Testis (tissue), 3 donors: ENCODE measurements around the gene KPTN. TPM values are rescaled to one million over a fixed set of nuclear protein-coding genes. Genes with fewer than 3 reads are reported as not detected.

Experiments used
- DNase-seq: peaks from one replicate; pipeline ENCODE4 v3.0.0-alpha.2; 2019
- H3K27ac ChIP-seq, 2 donors: fragments of 200-600 bp; sonication (generic); one replicate each; pipeline ENCODE4 v1.5.1; 2019
- H3K27me3 ChIP-seq: fragments of 200-600 bp; sonication (generic); one replicate; pipeline ENCODE4 v1.5.1; 2019
- H3K36me3 ChIP-seq: fragments of 200-600 bp; sonication (generic); one replicate; pipeline ENCODE4 v1.5.1; 2017; ENCODE audit warnings: low read depth; ENCODE audit errors: missing control alignments
- H3K4me1 ChIP-seq: fragments of 200-600 bp; sonication (generic); one replicate; pipeline ENCODE4 v1.5.1; 2019
- H3K4me3 ChIP-seq, 2 donors: fragments of 200-600 bp; sonication (generic); one replicate each; pipeline ENCODE4 v1.5.1; 2017 to 2019
- H3K9me3 ChIP-seq: fragments of 200-600 bp; sonication (generic); one replicate; pipeline ENCODE4 v1.5.1; 2017
- CTCF ChIP-seq, 3 experiments: fragments of 450-650 bp in 2 of 3; fragments of 200-600 bp in 1 of 3; sonication (generic) in 1 of 3; IDR thresholded peaks; one replicate each; pipeline ENCODE4 v1.5.1; 2016 to 2019; ENCODE audit warnings: antibody characterized with exemption in 3 of 3, mild to moderate bottlenecking in 2 of 3, moderate library complexity in 1 of 3
- POLR2A ChIP-seq: fragments of 450-650 bp; IDR thresholded peaks from one replicate; pipeline ENCODE4 v1.6.1; 2017; ENCODE audit warnings: antibody characterized with exemption, mild to moderate bottlenecking, moderate library complexity
- WGBS, 2 donors: methylation state at CpG; one replicate each; pipeline ENCODE4 v1.1.5; 2018; 5-methylcytosine and 5-hydroxymethylcytosine counted together
- intact Hi-C: fragments of 100-400 bp; cut with DNase I; formaldehyde crosslinking; loops from one replicate; pipeline ENCODE4 v1.15.1; 2023; ENCODE audit warnings: low total_unique reads
- polyA plus RNA-seq: library from polyadenylated mRNA; stranded (reverse); fragments of 350-450 nt; fragmentation: Illumina TruSeq; extraction: RNeasy Lipid Tissue Mini Kit (QIAGEN cat#74804); gene quantifications from one replicate; pipeline ENCODE4 v1.2.3, GENCODE V29; 2014; ENCODE audit warnings: low read depth, low replicate concordance; ENCODE audit not compliant: insufficient read depth
- total RNA-seq, 2 donors: library from RNA; depleted of rRNA; stranded (reverse); fragments of >200 nt; gene quantifications; one replicate each; pipeline ENCODE4 v1.2.3, GENCODE V29; 2016

Gene KPTN
- total and polyA plus RNA-seq, 3 donors from 2014 or later = 12.9 to 30.0 (median 13.5) TPM

GRCh38 chr19:47497821-47498520, 14.0 kb upstream of the KPTN start:
- H3K27ac ChIP-seq = no peak overlapping the region
- TF ChIP-seq POLR2A = no peak
- no peak for TF ChIP-seq CTCF (IDR thresholded peaks at IDR 0.05)
- no peaks in the 10 kb centered on the region for H3K9me3 ChIP-seq
- intact Hi-C loops = no loop called here
- 67 to 71% methylated on average over 7 to 14 of the region's 14 CpGs for WGBS, 2 donors
- no peaks in the 10 kb centered on the region for H3K36me3 ChIP-seq
- no peak for DNase-seq
- no peaks in the 10 kb centered on the region for H3K4me1 ChIP-seq
- H3K27me3 ChIP-seq = no peaks in the 10 kb centered on the region
- H3K4me3 ChIP-seq = no peak overlapping the region

GRCh38 chr19:47497050-47497766, 13.2 kb upstream of the KPTN start:
- Histone ChIP-seq H3K9me3 (no peaks in the 10 kb centered on the region), H3K4me3 (no peak overlapping the region), H3K36me3 (no peaks in the 10 kb centered on the region), H3K27me3 (no peaks in the 10 kb centered on the region), H3K4me1 (no peaks in the 10 kb centered on the region), H3K27ac (no peak overlapping the region)
- WGBS, 2 donors = 85 to 91% methylated on average over 10 to 20 of the region's 23 CpGs
- TF ChIP-seq CTCF (IDR thresholded peaks at IDR 0.05) (no peak), POLR2A (no peak)
- no peak for DNase-seq
- intact Hi-C loops = no loop called here

GRCh38 chr19:47495478-47496372, 11.7 kb upstream of the KPTN start:
- no peaks in the 10 kb centered on the region for H3K9me3 ChIP-seq
- H3K27me3 ChIP-seq = no peaks in the 10 kb centered on the region
- no peak overlapping the region for H3K27ac ChIP-seq
- intact Hi-C loops = no loop called here
- no peak for DNase-seq
- H3K36me3 ChIP-seq = no peaks in the 10 kb centered on the region
- H3K4me1 ChIP-seq = no peaks in the 10 kb centered on the region
- WGBS, 2 donors = 73 to 77% methylated on average over 15 to 17 of the region's 17 CpGs
- TF ChIP-seq CTCF (IDR thresholded peaks at IDR 0.05) (no peak), POLR2A (no peak)
- no peak overlapping the region for H3K4me3 ChIP-seq

GRCh38 chr19:47494729-47495128, 10.7 kb upstream of the KPTN start:
- H3K27ac ChIP-seq = no peak overlapping the region
- no peaks in the 10 kb centered on the region for H3K4me1 ChIP-seq
- TF ChIP-seq CTCF (IDR thresholded peaks at IDR 0.05) = no peak
- TF ChIP-seq POLR2A = no peak
- intact Hi-C loops = no loop called here
- no peaks in the 10 kb centered on the region for H3K36me3 ChIP-seq
- H3K9me3 ChIP-seq = no peaks in the 10 kb centered on the region
- no peak overlapping the region for H3K4me3 ChIP-seq
- 70 to 77% methylated on average over 9 of the region's 9 CpGs for WGBS, 2 donors
- no peaks in the 10 kb centered on the region for H3K27me3 ChIP-seq
- DNase-seq = no peak
